A673 (cell line): Measurements from ENCODE around the gene SCAMP5.

Source experiments
- EZH2 ChIP-seq: fragments of 200-600 bp; sonication (generic); IDR thresholded peaks from 2 replicates; pipeline ENCODE4 v1.6.1; 2017; ENCODE audit warnings: borderline replicate concordance, low read depth, mild to moderate bottlenecking, mixed read lengths, antibody characterized with exemption, low read length; ENCODE audit not compliant: poor library complexity, severe bottlenecking
- TF ChIP-seq, protein P1 (sequence below): fragments of 300-800, 200-600 bp; sonication (generic); conservative IDR thresholded peaks from 2 replicates; pipeline ENCODE4 v1.5.1; 2017; ENCODE audit warnings: low read depth, mild to moderate bottlenecking, antibody characterized with exemption, low read length, moderate library complexity, mixed read lengths

DNA sequence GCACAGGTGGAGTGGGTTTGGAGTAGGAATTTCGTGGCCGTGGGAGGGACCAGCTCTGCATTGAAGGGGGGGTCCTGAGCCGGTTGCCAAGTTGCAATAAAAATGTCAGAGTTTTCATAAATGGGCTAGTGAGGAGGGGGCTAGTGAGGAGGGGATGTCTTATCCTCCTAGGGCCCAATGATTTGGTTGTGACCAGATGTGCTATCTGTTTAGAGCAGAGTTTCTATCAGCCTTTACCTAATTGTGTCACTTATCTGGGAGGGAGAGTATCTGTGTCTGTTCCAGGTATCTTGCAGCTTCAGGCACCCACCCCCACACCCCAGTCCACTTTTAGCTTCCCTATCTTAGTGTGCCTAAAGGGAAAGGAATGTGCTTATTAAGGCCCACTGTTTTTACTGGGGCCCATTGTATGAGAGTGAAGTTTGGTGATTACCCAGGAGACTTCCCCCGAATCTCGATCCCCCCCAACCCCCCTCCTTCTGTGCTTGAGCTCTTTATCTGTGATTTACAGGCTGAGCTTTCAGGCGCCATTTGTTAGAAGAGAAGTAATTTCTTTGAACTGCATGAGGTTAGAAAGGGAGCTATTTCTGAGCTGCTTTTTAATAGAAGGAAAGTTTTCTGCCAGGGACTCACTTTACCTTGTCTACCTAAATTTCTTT lies 70.6 kb downstream of the SCAMP5 start:
- TF ChIP-seq, protein P1, sequence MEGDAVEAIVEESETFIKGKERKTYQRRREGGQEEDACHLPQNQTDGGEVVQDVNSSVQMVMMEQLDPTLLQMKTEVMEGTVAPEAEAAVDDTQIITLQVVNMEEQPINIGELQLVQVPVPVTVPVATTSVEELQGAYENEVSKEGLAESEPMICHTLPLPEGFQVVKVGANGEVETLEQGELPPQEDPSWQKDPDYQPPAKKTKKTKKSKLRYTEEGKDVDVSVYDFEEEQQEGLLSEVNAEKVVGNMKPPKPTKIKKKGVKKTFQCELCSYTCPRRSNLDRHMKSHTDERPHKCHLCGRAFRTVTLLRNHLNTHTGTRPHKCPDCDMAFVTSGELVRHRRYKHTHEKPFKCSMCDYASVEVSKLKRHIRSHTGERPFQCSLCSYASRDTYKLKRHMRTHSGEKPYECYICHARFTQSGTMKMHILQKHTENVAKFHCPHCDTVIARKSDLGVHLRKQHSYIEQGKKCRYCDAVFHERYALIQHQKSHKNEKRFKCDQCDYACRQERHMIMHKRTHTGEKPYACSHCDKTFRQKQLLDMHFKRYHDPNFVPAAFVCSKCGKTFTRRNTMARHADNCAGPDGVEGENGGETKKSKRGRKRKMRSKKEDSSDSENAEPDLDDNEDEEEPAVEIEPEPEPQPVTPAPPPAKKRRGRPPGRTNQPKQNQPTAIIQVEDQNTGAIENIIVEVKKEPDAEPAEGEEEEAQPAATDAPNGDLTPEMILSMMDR = no peak
- TF ChIP-seq EZH2 = no peak
